Stimulated activated CD4-positive, alpha-beta T cell treated with anti-CD3 and anti-CD28 coated beads, Interleukin-4, amount 100 ng/mL, for 48 hours (primary cell): ENCODE results near the gene FAM149A.

Source experiments
- DNase-seq, 2 donors: peaks; one replicate each; pipeline ENCODE4 v3.0.0-alpha.2; 2020; ENCODE audit warnings: low read depth in 2 of 2

FAM149A gene

GRCh38 chr4:186104114-186104889 lies at the start of gene FAM149A:
TSS of gene FAM149A (plus strand) at chr4:186104704.
- peak; percentile 30 to 46 for DNase-seq

GRCh38 chr4:186058253-186058979 lies 46.1 kb upstream of the FAM149A start:
- no peak for DNase-seq

DNA sequence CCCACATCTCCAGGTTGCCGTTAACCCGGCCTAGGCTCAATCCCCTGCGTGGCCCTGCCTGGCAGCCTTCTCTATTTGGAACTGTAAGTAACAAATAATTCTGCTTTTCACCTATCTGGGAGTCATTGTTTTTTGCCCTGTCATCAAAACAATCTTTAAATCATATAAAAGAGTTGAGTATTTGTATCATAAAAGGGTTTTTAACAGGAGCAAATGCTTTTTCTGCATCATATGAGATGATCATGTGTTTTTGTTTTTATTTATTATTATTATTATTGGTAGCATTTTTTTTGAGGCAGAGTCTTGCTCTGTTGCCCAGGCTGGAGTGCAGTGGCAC lies 45.6 kb upstream of the FAM149A start:
- no peak for DNase-seq

DNA sequence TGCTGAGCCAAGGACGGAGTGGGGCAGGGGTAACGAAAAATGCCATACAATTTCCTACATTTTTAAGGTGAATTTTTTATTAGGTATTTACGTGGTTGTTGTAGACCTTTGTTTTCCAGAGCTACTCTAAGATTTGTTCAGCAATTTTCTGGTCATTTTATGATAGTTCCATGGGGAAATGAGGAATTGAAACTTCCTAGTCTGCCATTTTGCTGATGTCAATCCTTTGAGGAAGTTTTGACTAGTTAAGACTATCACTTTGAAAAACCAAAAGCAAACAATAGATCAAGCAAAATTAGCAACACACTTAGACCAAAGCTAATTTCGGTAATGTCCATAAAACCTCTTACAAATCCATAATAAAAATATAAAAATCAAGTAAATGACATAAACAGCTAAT lies 42.6 kb upstream of the FAM149A start:
- no peak for DNase-seq

DNA sequence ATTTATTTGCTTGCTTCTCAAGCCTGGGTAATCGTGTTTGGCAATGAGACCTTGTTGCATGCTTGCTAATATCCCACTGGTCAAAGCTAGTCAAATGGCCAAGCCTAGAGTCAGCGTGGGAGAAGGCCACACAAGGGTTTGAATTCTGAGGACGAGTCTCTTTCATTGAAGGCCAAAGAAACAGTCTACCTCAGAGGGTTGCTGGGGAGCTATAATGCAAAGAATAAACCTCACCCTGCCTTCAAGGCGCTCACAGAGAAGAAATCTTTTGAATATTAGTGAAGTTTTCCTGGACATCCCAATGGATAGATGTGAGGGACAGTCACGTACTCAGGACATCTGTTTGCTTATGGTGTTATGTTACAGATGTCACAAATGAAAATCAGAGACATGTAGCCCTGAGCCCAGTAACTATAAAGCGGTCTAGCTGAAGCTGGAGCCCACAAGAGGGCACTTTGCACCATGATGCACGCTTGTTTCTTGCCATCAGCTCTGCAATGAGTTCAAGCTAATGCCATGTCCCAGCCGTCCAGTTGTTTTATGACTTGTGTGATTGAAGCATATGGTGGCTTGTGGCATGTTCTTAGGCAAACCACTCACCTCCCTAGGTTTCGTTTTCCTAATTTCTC lies 36.6 kb upstream of the FAM149A start:
- peak in 1 of 2 donors; percentile 1 for DNase-seq

GRCh38 chr4:186068581-186069348 lies 35.7 kb upstream of the FAM149A start, which contains the start of gene TLR3:
TSS of gene TLR3 (plus strand) at chr4:186069156. CDS start at chr4:186076620, 7,464 bp downstream.
- DNase-seq, result no peak

DNA sequence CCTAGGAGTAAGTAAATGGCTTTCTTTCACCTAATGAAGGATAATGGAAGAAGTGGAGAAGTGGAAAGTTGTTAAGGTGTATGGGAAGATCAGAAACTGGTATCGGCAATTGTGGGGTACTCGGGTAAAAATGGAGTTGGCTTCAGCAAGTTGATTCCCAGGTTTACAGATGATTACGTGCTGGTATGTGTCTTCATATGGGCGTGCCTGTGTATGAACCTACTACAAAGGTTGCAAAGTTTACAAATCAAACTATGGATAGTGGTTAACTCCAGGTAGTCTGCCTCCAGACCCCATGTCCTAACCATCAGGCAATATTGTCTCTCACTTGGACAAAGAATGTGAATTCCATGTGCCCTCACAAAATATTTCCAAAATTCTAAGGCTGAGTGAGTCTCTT lies 34.8 kb upstream of the FAM149A start:
- no peak for DNase-seq

GRCh38 chr4:186072516-186072915 lies 32.0 kb upstream of the FAM149A start:
- no peak for DNase-seq

- DNase-seq, result no peak
Observed at GRCh38 chr4:186074189-186074588, 30.3 kb upstream of the FAM149A start.

DNA sequence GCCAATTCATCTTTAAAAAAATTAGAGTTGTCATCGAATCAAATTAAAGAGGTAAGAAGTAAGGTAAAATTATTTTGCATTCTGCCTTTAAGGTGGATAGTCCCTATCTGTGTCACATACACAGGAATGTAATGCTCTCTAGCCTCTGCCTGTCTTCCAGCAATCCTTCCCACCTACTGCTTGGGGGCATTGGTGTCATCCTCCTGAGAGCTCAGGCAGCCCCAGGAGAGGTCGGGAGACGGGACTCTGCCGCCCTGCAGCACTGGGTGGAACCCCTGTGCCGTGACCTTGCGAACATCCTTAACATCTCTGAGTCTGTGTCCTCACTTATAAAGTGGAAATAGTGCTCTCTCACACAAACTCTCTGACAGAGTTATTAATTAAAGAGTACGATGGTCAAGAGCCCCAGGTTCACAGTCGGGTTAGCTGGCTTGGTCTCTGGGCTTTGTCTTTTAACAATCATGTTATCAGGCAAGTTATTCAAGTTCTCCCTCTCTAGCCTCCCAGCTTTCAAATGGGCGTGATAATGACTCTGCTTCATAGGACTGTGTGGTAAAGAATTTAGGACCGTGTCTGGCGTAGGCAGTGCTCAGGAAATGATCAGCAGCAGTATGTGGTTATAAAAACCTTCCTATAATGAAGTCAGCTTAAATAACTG lies 25.4 kb upstream of the FAM149A start:
- DNase-seq, result no peak

- no peak for DNase-seq
Observed at GRCh38 chr4:186079694-186080093, 24.8 kb upstream of the FAM149A start.

- DNase-seq, result no peak
Observed at GRCh38 chr4:186081202-186081807, 23.2 kb upstream of the FAM149A start.

GRCh38 chr4:186082221-186082620 lies 22.3 kb upstream of the FAM149A start:
- DNase-seq, result no peak

DNA sequence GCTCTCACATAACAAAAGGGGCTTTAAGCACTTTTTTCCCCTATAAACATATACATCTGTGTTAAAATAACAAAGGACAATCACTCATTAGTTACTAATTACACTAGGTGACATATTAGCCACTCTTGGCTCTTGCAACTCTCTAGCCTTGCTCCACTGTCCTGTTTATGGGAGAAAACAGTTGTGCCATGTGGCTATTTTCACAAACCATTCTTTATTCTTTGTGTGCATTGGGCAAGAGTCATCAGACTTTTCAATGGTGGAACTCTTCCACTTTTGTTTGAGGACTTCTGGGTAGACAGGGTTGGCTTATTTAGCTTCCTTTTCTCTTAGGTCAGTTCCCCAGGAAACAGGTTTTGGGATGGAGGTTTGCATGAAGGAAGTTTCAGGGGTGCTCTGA lies 16.0 kb upstream of the FAM149A start:
- no peak for DNase-seq

- no peak for DNase-seq
Observed at GRCh38 chr4:186092296-186092695, 12.2 kb upstream of the FAM149A start.

DNA sequence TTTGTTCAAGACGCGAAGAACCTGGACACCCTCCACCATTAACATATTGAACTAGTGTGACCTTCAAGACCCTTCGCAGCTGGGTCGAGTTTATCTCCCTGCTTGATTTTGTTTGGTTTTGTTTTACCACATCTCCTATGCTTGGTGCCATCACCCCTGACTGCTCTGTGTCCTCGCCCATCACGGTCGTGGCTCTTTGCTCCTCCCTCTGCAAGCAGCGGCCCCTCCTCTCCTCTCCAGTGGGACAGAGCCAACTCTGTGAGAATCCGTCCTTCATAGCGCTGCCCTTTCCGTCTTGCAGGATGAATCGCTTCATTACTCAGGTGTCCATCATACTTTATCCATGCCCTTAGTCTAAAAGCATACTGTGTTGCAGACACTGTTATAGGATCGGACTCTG lies 9.1 kb upstream of the FAM149A start:
- no peak for DNase-seq

GRCh38 chr4:186096681-186097165 lies 7.8 kb upstream of the FAM149A start:
- DNase-seq, result no peak

GRCh38 chr4:186097386-186097785 lies 7.1 kb upstream of the FAM149A start:
- DNase-seq, result no peak

GRCh38 chr4:186102931-186103330 lies 1.6 kb upstream of the FAM149A start:
- no peak for DNase-seq

- DNase-seq, result no peak
Observed at GRCh38 chr4:186104890-186105646, 564 bp downstream of the FAM149A start.
